ENCODE measurements around the gene INCA1.
A peak's percentile ranks its signal among the peaks of the same experiment; 100 is the strongest.

The INCA1 gene

GRCh38 chr17:4969551-4970173 lies 27.7 kb downstream of the INCA1 start:
- no peak for DNase-seq

GRCh38 chr17:4969047-4969550 lies 28.2 kb downstream of the INCA1 start:
- DNase-seq = peak in 1 of 2 experiments; percentile 9

- DNase-seq = no peak
These were observed 28.8 kb downstream of the INCA1 start for GRCh38 chr17:4968486-4969046.

GRCh38 chr17:4967539-4968485 lies 29.5 kb downstream of the INCA1 start, which contains the start of gene SPAG7:
SPAG7 (minus strand) TSS chr17:4967817; CDS start chr17:4967804, 13 bp downstream.
- DNase-seq = peak; percentile 69 to 94

- DNase-seq = peak; percentile 98 to 100
These were observed 30.3 kb downstream of the INCA1 start for GRCh38 chr17:4966844-4967538.

- no peak for DNase-seq
These were observed 31.9 kb downstream of the INCA1 start for GRCh38 chr17:4965311-4965986.

- no peak for DNase-seq
These were observed 36.9 kb downstream of the INCA1 start for GRCh38 chr17:4960279-4960922.

GRCh38 chr17:4959261-4959965 lies 37.9 kb downstream of the INCA1 start:
- DNase-seq = no peak

GRCh38 chr17:4958102-4958501 lies 39.2 kb downstream of the INCA1 start:
- DNase-seq = no peak

GRCh38 chr17:4956493-4957061 lies 40.7 kb downstream of the INCA1 start:
- DNase-seq = no peak

- no peak for DNase-seq
These were observed 42.2 kb downstream of the INCA1 start for GRCh38 chr17:4955091-4955490.

- DNase-seq = no peak
These were observed 43.8 kb downstream of the INCA1 start for GRCh38 chr17:4953451-4953961.

- DNase-seq = no peak
These were observed 45.8 kb downstream of the INCA1 start for GRCh38 chr17:4951486-4951885.

GRCh38 chr17:4950746-4951204 lies 46.5 kb downstream of the INCA1 start, which contains the start of gene ENO3:
ENO3 (plus strand) TSS chr17:4951119; CDS start chr17:4951830, 711 bp downstream.
- no peak for DNase-seq

GRCh38 chr17:4950075-4950745 lies 47.1 kb downstream of the INCA1 start:
- peak in 1 of 2 experiments; percentile 47 for DNase-seq

- peak; percentile 49 to 80 for DNase-seq
These were observed 47.8 kb downstream of the INCA1 start for GRCh38 chr17:4949321-4950074.

- DNase-seq = peak; percentile 40 to 85
These were observed 48.4 kb downstream of the INCA1 start for GRCh38 chr17:4948931-4949320.

- DNase-seq = peak; percentile 69 to 85
These were observed 49.0 kb downstream of the INCA1 start, which contains the start of gene PFN1 for GRCh38 chr17:4948166-4948930. PFN1 (minus strand) TSS chr17:4948530; CDS start chr17:4948394, 136 bp downstream.

Measured in SW 1271 (cell line).